Measurements from ENCODE around the gene RPS6KA4. TPM values are rescaled to one million over a fixed set of nuclear protein-coding genes. Genes with fewer than 3 reads are reported as not detected.

RPS6KA4 gene
- total RNA-seq, 2 experiments from 2014 or later, result 24.6 to 26.0 TPM

DNA sequence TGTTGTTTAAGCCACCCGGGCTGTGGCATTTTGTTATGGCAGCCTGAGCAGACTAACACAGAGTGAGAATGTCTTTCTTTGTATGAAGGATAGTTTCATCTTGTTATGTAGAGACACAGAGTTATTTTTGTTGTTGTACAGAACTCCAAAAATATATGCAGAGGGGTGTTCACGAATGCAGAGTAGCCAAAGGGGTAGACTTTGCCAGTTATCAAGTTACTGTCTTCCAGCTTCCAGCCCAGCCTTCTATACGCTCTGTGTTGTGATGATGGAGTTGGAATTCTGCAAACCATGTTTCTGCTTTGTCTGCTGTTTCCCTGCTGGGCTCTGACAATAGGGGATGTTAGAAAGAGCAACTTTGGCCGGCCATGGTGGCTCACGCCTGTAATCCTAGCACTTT is 44.1 kb downstream of the RPS6KA4 start:
- H3K36me3 Mint-ChIP-seq (ENCODE audit: low read depth), result no peaks in the 10 kb centered on the region
- no peak for TF ChIP-seq CTCF (IDR thresholded peaks at IDR 0.05)
- H3K9me3 Mint-ChIP-seq, result no peaks in the 10 kb centered on the region
- intact Hi-C loops (cut with micrococcal nuclease), result no loop called here
- H3K4me3 Mint-ChIP-seq, result no peak overlapping the region
- ChIA-PET CTCF (interaction anchor here (2.7 kb wide), 1 partner anchor 46 kb away, joined by 5 read pairs; no protein-coding TSS in a partner anchor), POLR2A (no interaction called here)
- DNase-seq, result no peak
- H3K4me1 Mint-ChIP-seq (ENCODE audit: low read depth), result no peaks in the 10 kb centered on the region
- no peak overlapping the region for H3K27ac Mint-ChIP-seq
- H3K27me3 Mint-ChIP-seq, result no peaks in the 10 kb centered on the region
- ATAC-seq, result no peak

GRCh38 chr11:64406221-64406946 is 47.4 kb downstream of the RPS6KA4 start:
- intact Hi-C loops (cut with micrococcal nuclease), result no loop called here
- ChIA-PET CTCF (interaction anchor here (0.5 kb wide), 1 partner anchor 411 kb away, joined by 4 read pairs; no protein-coding TSS in a partner anchor), POLR2A (no interaction called here)
- no peak for ATAC-seq
- Mint-ChIP-seq H3K27me3 (no peaks in the 10 kb centered on the region), H3K4me1 (ENCODE audit: low read depth) (no peaks in the 10 kb centered on the region), H3K4me3 (no peak overlapping the region), H3K9me3 (no peaks in the 10 kb centered on the region), H3K36me3 (ENCODE audit: low read depth) (no peaks in the 10 kb centered on the region), H3K27ac (no peak overlapping the region)
- no peak for TF ChIP-seq CTCF (IDR thresholded peaks at IDR 0.05)
- no peak for DNase-seq

DNA sequence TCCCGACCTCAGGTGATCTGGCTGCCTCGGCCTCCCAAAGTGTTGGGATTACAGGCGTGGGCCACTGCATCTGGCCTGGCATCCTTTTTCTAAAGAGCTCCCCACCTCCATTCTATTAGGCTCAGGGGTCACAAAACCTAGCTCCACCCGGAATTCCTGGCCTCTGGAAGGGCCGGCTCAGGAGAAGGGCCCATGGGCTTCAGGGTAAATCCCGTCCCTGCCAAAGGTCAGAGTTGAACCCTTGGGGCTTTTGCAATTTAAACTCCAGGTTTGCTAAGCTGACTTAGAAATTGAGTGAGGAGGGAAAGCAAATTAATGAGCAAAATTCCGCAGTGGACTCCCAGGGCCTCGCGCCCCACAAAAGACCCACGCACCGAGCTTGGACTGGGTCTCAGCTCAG is 48.3 kb downstream of the RPS6KA4 start:
- CTCF ChIA-PET, result interaction anchor here (0.5 to 2.6 kb wide), 3 partner anchors 42 to 410 kb away, joined by 3 to 9 read pairs (median 4); no protein-coding TSS in a partner anchor
- Mint-ChIP-seq H3K36me3 (ENCODE audit: low read depth) (no peaks in the 10 kb centered on the region), H3K9me3 (no peaks in the 10 kb centered on the region), H3K27ac (no peak overlapping the region), H3K4me1 (ENCODE audit: low read depth) (no peaks in the 10 kb centered on the region), H3K4me3 (no peak overlapping the region), H3K27me3 (no peaks in the 10 kb centered on the region)
- DNase-seq, result no peak
- POLR2A ChIA-PET, result no interaction called here
- no peak for ATAC-seq
- intact Hi-C loops (cut with micrococcal nuclease), result no loop called here
- no peak for TF ChIP-seq CTCF (IDR thresholded peaks at IDR 0.05)

- Mint-ChIP-seq H3K27me3 (no peaks in the 10 kb centered on the region), H3K36me3 (ENCODE audit: low read depth) (no peaks in the 10 kb centered on the region), H3K27ac (no peak overlapping the region), H3K4me1 (ENCODE audit: low read depth) (no peaks in the 10 kb centered on the region), H3K9me3 (no peaks in the 10 kb centered on the region), H3K4me3 (no peak overlapping the region)
- no peak for DNase-seq
- TF ChIP-seq CTCF (IDR thresholded peaks at IDR 0.05), result no peak
- intact Hi-C loops (cut with micrococcal nuclease), result no loop called here
- ChIA-PET CTCF (interaction anchor here (1.2 to 2.6 kb wide), 2 partner anchors 41 to 44 kb away, joined by 3 to 9 read pairs; no protein-coding TSS in a partner anchor), POLR2A (no interaction called here)
- ATAC-seq, result no peak
These were observed 48.7 kb downstream of the RPS6KA4 start for GRCh38 chr11:64407630-64408029.

DNA sequence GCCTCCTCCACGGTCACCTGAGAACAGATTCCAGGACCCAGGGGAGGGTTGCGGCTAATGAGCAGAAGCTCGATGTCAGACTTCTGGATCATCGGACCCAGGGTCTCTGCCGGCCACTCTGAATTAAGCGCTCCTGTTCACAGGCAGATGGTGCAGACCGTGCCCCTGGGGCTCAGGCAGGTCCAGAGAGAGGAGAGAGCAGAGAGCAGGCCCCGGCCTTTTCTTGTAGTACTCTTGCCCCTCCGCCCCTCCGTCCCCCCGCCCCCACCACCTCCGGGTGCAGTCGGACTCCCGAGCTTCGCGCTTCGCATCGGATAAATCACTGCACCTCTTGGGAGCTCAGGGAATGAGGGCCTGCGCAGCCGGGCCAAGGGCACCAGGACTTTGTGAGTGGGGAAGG is 50.3 kb downstream of the RPS6KA4 start:
- DNase-seq, result no peak
- TF ChIP-seq CTCF (IDR thresholded peaks at IDR 0.05), result no peak
- H3K36me3 Mint-ChIP-seq (ENCODE audit: low read depth), result no peaks in the 10 kb centered on the region
- ChIA-PET CTCF (interaction anchor here (2.6 kb wide), 1 partner anchor 40 kb away, joined by 9 read pairs; no protein-coding TSS in a partner anchor), POLR2A (no interaction called here)
- no peaks in the 10 kb centered on the region for H3K4me1 Mint-ChIP-seq (ENCODE audit: low read depth)
- H3K27me3 Mint-ChIP-seq, result no peaks in the 10 kb centered on the region
- ATAC-seq, result no peak
- H3K9me3 Mint-ChIP-seq, result no peaks in the 10 kb centered on the region
- intact Hi-C loops (cut with micrococcal nuclease), result no loop called here
- no peak overlapping the region for H3K27ac Mint-ChIP-seq
- no peak overlapping the region for H3K4me3 Mint-ChIP-seq

All from activated CD8-positive, alpha-beta T cell treated with anti-CD3 and anti-CD28 coated beads for 36 hours (primary cell).